GM21381 (cell line): ENCODE results near the gene AMDHD2.
"Not testable (repeated sequence)": the region's sequence is repeated elsewhere in the genome, so short reads cannot be mapped to it uniquely, and the experiment has no call there.

Source experiments
- ATAC-seq: cut with Tn5 transposase; IDR thresholded peaks from one replicate; pipeline ENCODE4 v1.9.1; 2021; ENCODE audit warnings: mild to moderate bottlenecking, moderate library complexity; ENCODE audit not compliant: unreplicated experiment

The AMDHD2 gene

DNA sequence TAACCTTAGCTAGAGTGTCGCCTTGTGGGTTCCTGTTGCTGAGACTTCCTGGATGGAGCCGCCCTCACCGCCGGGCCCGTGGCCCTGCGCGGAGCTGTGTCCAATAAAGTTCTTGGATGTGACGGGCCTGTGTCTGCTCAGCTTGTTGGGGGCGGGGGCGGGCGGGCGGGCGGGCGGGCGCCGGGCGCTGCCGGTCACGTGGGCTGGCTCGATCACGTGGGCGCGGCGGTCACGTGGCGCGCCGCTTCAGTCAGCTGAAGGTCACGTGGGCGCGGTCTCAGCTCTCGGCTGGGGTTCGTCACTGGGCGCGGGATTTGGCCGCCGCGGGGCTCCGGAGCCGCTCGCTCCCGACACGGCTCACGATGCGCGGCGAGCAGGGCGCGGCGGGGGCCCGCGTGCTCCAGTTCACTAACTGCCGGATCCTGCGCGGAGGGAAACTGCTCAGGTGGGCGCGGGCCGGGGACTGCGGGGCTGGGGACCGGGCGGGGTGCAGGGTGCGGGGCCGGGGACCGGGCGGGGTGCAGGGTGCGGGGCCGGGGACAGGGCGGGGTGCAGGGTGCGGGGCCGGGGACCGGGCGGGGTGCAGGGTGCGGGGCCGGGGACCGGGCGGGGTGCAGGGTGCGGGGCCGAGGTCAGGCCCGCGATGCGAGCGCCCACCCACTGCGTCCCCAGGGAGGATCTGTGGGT is at the start of gene AMDHD2:
TSS of gene AMDHD2 (plus strand) at position 275 of the 687 bp plus-strand sequence. CDS start at position 363, 88 bp downstream.
- peak; percentile 56 for ATAC-seq

DNA sequence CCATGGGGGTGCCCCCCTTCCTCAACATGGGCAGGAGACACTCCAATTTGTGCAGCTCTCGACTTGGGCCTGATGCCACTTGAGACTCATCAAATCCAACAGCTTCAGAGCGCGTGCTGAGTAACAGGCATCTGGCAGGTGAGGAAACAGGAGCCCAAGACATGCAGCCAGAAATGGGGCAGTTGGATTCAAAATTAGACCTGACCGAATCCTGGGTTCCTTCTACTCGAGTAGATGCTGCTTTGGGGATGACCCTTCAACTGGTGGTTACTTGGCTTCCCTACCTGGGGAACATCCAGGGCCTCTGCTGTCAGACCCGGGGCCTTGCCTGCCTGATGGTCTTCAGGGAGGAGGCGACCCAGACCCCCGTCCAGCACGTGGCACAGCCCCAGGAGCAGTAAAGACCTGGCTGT is 49.6 kb upstream of the AMDHD2 start:
- no peak for ATAC-seq

DNA sequence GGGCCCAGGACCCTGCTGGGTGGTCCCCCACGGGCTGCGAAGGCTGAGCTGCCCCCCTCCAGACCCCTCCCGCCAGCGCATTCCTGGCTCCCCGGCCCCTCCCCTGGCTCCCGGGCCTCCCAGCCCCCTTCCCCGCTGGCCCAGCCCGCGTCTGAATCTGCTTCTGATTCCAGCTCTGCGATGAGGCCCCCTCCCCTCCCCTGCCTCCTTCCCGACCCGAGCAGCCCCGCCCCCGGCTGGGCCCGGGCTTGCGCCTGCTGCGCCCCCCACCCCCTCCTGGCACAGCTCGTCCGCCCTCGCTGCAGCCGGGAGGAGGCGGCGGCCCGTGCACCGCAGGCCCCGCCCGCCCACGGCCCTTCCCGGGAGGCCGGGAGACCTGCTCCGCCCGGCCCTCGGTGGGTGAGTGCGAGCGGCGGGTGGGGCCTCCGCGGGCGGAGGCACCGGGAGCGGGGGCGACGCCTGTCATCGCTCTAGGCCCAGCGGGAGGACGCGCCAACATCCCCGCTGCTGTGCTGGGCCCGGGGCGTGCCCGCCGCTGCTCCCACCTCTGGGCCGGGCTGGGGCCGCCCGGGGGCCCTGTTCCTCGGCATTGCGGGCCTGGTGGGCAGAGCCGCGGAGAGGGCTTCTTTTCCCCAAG is 49.0 kb upstream of the AMDHD2 start, which contains the start of gene NTN3:
TSS of gene NTN3 (plus strand) at position 282 of the 637 bp plus-strand sequence. CDS start 405 bp downstream, outside the sequence.
- ATAC-seq = no peak

GRCh38 chr16:2471653-2472487 is 48.3 kb upstream of the AMDHD2 start:
- ATAC-seq = no peak

- no peak for ATAC-seq
Measured at GRCh38 chr16:2472488-2472864, 47.7 kb upstream of the AMDHD2 start.

DNA sequence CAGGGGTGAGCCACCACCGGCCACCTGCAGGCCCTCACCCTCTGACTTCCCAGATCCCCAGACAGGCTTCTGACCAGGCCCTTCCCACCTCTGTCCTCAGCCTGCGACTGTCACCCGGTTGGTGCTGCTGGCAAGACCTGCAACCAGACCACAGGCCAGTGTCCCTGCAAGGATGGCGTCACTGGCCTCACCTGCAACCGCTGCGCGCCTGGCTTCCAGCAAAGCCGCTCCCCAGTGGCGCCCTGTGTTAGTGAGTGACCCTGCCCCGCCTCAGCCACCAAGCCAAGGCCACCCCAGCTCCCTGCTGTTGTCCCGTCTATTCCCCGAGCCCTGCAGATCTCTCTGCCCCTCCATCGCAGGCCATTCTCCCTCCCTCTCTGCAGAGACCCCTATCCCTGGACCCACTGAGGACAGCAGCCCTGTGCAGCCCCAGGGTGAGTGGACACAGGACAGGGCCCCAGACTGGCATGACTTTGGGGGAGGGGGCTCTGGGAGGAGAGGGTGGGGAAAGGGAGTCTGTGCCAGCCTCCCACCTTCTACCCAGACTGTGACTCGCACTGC is 47.2 kb upstream of the AMDHD2 start:
- ATAC-seq = no peak

DNA sequence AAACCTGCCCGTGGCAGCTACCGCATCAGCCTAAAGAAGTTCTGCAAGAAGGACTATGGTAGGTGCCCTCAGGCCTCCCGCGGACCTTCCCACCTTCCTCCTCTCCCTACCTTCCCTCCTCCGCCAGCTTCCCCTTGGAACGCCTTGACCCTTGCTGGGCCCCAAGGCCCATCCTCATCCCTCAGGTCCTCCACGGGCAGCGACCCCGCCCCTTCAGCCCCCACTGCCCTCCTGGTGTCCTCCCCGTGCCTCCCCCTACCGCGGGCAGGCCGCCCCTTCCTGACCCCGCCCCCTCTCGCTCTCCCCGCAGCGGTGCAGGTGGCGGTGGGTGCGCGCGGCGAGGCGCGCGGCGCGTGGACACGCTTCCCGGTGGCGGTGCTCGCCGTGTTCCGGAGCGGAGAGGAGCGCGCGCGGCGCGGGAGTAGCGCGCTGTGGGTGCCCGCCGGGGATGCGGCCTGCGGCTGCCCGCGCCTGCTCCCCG is 46.7 kb upstream of the AMDHD2 start:
- ATAC-seq = no peak

DNA sequence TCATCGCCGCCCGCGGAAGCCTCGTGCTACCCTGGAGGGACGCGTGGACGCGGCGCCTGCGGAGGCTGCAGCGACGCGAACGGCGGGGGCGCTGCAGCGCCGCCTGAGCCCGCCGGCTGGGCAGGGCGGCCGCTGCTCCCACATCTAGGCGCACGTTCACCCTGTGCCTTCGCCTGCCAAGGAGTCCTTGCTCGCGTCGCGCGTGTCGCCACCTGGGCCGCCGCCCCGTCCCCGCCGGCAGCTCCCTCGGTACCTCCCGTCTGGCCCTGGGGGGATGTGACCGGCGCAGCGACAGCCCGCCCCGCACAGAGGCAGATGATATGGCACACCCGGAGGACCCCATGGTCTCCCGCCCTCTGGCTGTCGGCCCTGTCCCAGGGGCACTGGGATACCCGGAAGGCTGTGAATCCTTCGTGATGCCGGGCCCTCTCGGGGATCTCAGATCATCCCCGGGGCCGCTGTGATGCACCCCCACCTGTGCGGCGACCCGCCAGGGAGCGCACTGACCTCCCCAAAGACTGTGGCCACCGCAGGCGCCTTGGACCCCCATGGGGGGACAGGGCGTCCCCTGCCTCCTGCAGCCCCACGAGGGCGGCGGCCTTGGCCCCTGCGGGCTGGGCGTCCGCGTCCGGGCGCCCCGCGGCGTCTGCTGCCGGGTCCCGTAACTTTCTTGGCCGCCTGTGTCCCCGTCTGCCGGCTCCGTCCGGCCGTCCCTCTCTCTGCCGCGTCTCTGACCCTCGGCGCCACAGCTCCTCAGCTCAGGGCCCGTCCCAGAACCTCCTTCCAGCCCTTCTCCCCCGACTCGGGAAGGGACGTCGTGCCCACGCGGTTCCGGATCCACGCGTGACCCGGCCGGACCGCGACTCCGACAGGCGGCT is 45.9 kb upstream of the AMDHD2 start:
- peak; percentile 17 for ATAC-seq

DNA sequence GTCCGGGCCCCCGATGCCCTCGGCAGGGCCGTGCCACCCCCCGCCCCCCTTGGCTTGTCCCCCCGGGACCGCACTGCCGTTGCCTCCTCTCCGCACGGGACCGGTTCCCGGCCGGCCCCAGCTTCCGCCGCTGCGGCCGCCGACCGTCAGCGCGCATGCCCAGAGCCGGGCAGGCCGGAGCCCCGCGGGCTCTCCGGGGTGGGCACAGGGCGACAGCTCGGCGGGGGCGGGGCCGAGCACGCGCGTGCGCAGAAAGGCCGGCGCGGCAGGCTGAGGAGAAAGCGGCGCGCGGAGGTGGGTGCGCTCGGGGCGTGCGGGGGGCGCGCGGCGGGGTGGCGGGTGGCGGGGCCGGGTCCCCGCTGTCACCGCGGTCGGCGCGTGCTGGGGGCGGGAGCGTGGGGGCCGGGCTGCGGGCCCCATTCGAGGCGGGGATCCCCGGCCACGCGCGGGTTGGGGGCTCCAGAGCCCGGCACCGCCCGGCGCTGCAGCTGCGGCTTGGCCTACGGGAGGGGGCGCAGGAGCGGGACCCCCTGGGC is 45.2 kb upstream of the AMDHD2 start, which contains the start of gene TBC1D24:
TSS of gene TBC1D24 (plus strand) at position 251 of the 536 bp plus-strand sequence. CDS start 21,022 bp downstream, outside the sequence.
- ATAC-seq = peak; percentile 59

DNA sequence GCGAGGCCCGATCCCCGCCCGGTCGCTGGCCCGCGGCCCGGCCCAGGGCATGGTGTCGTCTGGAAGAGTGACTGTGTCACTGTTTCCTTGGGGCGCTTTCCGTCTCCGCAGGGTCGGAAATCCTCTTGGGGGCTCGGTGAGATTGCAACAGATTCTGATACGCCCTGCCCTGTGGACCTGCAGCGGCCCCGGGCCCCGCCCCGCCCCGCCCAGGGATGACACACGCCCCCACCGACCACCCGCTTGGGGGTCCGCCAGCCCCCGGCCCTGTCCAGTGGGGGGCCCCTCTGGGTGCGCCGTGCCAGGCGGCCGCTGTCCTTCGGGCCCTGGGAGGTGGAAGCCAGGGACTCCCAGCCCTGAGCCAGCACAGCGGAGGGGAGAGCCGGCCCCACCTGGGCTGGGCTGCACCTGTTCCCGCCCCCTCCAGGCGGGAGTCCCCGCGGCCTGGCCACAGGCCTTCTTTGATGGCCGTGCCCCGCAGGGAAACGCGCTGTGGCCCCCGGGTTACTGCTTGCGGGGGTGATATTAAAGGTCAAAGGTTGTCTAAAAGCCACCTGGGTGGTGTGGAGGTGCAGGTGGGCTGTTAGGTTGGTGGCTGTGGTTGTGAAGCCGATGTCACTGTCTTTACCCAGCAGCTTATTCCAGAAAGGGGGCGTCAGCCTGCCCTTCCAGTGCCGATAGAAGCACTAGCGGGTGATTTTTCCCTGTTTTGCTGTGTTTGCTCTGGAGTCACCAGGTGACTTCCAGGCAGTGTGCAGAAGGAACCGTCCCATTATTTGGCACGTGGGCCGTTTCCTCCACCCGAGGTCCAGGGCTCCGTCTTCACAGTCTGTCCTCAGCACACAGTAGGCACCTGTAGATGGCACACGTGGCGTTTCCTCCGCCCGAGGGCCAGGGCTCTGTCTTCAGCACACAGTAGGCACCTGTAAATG is 44.5 kb upstream of the AMDHD2 start:
- peak; percentile 9 for ATAC-seq

GRCh38 chr16:2476345-2476720 is 43.8 kb upstream of the AMDHD2 start:
- ATAC-seq = no peak

DNA sequence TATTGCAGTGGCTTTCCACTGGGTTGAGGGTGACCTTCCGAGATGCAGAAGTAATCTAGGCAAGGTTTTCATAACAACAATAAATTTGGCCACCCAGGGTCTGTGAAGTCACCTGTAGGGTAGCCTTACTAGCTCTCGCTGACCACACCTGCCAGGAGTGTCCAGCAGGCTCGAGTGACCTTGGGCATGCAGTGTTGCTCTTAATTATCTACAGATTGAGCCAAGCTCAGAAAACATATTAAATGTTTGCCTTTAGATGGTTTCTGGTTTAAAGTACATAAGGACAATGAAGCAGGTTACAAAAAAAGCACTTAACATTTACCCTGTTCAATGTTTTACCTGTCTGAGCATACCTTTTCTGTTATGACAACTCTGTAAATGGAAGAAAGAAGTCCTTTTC is 43.4 kb upstream of the AMDHD2 start:
- no peak for ATAC-seq

DNA sequence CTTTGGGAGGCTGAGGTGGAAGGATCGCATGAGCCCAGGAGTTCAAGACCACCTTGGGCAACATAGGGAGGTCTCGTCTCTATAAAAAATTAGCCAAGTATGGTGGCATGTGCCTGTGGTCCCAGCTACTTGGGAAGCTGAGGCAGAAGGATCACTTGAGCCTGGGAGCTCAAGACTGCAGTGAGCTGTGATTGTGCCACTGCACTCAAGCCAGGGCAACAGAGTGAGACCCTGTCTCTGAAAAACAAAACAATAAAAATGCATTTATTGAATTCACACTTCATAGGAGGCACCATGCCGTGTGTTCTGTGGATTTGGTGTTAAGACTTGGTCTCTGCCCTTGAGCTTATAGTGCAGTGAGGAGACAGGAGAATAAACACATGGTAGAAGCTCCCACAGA is 42.8 kb upstream of the AMDHD2 start:
- ATAC-seq = no peak

- no peak for ATAC-seq
Measured at GRCh38 chr16:2478279-2478678, 41.9 kb upstream of the AMDHD2 start.

DNA sequence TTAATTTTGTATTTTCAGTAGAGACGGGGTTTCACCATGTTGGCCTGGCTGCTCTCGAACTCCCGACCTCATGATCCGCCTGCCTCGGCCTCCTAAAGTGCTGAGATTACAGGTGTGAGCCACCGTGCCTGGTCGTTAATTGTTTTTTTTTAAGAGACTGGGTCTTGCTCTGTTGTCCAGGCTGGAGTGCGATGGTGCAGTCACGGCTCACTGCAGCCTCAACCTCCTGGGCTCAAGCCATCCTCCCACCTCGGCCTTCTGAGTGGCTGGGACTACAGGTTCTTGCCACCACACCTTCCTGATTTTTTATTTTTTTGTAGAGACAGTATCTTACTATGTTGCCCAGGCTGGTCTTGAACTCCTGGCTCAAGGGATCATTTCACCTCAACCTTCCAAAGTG is 40.2 kb upstream of the AMDHD2 start:
- not testable (repeated sequence) for ATAC-seq

- no peak for ATAC-seq
Measured at GRCh38 chr16:2480948-2481347, 39.2 kb upstream of the AMDHD2 start.

GRCh38 chr16:2481676-2482075 is 38.5 kb upstream of the AMDHD2 start:
- ATAC-seq = no peak

DNA sequence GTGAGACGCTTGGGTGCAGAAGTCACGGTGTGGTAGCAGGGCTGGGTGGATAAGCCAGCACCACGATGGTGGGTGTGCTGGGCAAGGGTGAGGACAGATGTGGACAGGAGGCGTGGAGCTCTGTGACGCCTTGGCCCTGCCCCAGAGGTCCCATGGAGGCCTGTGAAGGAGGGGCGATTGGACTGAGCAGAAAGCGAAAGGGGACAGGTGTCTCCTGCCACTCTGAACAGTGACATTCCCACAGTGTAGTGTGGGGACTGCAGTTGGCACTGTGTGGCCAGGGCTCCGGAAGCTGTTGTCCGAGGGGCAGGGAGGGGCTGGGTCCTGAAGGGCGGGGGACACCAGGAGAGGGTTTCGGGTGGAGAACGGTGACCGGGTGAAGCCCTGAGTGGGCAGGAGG is 37.9 kb upstream of the AMDHD2 start:
- ATAC-seq = no peak
